Measurements from ENCODE around the gene TNFRSF13B. TPM values are rescaled to one million over a fixed set of nuclear protein-coding genes. Genes with fewer than 3 reads are reported as not detected.
"Not testable (repeated sequence)": the region's sequence is repeated elsewhere in the genome, so short reads cannot be mapped to it uniquely, and the experiment has no call there.

Gene TNFRSF13B
- total and polyA plus RNA-seq, 3 experiments from 2014 or later, result not detected

DNA sequence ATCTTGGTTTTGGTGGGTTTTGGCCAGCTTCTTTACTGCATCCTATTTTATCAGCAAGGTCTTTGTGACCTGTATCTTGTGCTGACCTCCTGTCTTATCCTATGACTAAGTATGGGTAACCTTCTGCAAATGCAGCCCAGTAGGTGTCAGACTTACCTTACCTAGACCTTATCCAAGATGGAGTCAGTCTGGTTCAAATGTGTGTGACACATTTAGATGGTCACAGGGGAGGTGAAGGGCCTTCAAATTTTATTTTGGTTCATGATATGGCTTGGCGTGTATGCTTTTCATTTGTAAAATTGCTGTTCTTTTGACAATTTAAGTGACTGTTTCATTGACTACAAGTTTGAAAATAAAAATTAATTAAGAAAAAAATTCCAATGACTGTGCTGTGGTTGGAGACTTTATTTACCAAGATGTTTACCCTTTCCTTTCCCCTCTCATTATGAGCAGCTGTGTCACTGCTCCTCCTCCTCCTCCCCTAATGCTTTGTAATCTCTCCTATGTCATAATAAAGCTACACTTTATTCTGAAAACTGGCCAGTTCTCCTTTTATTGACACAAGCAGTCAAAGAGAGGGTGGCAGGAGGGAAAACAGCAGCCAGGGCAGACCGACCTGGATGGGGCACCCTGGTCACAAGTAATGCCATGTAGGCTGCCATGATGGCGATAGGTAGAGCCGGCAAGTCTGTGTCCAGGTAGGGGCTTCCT, 49.4 kb downstream of the TNFRSF13B start:
- H3K36me3 Mint-ChIP-seq, result no peaks in the 10 kb centered on the region

DNA sequence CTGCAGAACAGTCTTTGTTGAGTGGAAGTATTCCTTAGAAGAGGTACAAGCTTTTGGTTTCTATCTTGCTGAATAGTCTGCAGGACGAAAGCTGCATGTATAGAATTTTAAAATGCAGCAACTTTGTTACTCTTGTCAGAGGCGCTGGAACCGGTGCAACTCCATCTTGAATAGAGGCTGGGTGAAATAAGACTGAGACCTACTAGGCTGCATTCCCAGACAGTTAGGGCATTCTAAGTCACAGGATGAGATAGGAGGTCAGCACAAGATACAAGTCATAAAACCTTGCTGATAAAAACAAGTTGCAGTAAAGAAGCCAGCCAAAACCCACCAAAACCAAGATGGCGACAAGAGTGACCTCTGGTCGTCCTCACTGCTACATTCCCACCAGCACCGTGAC, 50.5 kb downstream of the TNFRSF13B start:
- CTCF ChIA-PET; H3K4me3 Mint-ChIP-seq; H3K27ac Mint-ChIP-seq; DNase-seq; H3K9me3 Mint-ChIP-seq; H3K9me3 ChIP-seq (ENCODE audit: low read length); POLR2A ChIA-PET; H3K36me3 Mint-ChIP-seq; H3K27me3 ChIP-seq (ENCODE audit: insufficient read depth, low read length, poor library complexity, severe bottlenecking); H3K4me1 ChIP-seq (ENCODE audit: insufficient read depth, low read length); H3K4me3 ChIP-seq (ENCODE audit: low read length); H3K4me1 Mint-ChIP-seq; H3K36me3 ChIP-seq (ENCODE audit: insufficient read depth, low read length); H3K27me3 Mint-ChIP-seq; H3K27ac ChIP-seq (ENCODE audit: low read depth, low read length): not testable (repeated sequence)

More for the DNA sequence above, 49.4 kb downstream of the TNFRSF13B start:
- H3K4me3 Mint-ChIP-seq, result no peak overlapping the region
- POLR2A ChIA-PET, result no interaction called here
- no peak for DNase-seq
- no peak overlapping the region for H3K27ac Mint-ChIP-seq
- CTCF ChIA-PET, result interaction anchor here (0.9 kb wide), 2 partner anchors 68 to 69 kb away, joined by 3 to 4 read pairs; no protein-coding TSS in a partner anchor
- Histone ChIP-seq H3K27ac (ENCODE audit: low read depth, low read length) (no peak overlapping the region), H3K36me3 (ENCODE audit: insufficient read depth, low read length) (no peaks in the 10 kb centered on the region), H3K27me3 (ENCODE audit: insufficient read depth, low read length, poor library complexity, severe bottlenecking) (no peaks in the 10 kb centered on the region), H3K9me3 (ENCODE audit: low read length) (no peaks in the 10 kb centered on the region), H3K4me1 (ENCODE audit: insufficient read depth, low read length) (no peaks in the 10 kb centered on the region), H3K4me3 (ENCODE audit: low read length) (no peak overlapping the region)
- H3K9me3 Mint-ChIP-seq, result no peaks in the 10 kb centered on the region
- H3K27me3 Mint-ChIP-seq, result no peaks in the 10 kb centered on the region
- no peaks in the 10 kb centered on the region for H3K4me1 Mint-ChIP-seq

DNA sequence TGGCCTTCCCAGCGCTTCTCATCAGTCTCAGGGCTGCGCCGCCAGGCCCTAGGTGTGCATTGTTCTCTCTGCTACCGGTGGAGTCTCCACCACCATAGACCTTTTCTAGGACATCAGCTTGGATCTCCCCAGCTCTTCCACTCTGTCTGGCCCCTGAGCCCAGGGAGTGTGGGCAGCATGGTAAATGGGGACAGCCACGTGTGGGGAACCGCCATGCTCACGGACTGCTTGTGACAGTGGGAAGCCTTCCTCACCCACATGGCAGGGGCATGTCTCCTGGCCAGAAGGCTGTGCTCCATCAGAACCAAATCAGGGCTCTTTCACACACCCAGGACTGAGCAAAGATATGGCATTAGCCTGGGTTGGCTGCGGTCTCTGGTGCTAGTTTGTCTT, 51.3 kb downstream of the TNFRSF13B start:
- Histone ChIP-seq H3K9me3 (ENCODE audit: low read length) (no peaks in the 10 kb centered on the region), H3K27ac (ENCODE audit: low read depth, low read length) (no peak overlapping the region), H3K4me1 (ENCODE audit: insufficient read depth, low read length) (no peaks in the 10 kb centered on the region), H3K4me3 (ENCODE audit: low read length) (no peak overlapping the region), H3K27me3 (ENCODE audit: insufficient read depth, low read length, poor library complexity, severe bottlenecking) (no peaks in the 10 kb centered on the region), H3K36me3 (ENCODE audit: insufficient read depth, low read length) (no peaks in the 10 kb centered on the region)
- Mint-ChIP-seq H3K4me3 (no peak overlapping the region), H3K27ac (no peak overlapping the region), H3K27me3 (peaks cover 2 to 3% of the 10 kb centered on the region in 2 donors), H3K4me1 (no peaks in the 10 kb centered on the region), H3K9me3 (no peaks in the 10 kb centered on the region), H3K36me3 (no peaks in the 10 kb centered on the region)
- DNase-seq, result no peak
- ChIA-PET POLR2A (no interaction called here), CTCF (no interaction called here)

DNA sequence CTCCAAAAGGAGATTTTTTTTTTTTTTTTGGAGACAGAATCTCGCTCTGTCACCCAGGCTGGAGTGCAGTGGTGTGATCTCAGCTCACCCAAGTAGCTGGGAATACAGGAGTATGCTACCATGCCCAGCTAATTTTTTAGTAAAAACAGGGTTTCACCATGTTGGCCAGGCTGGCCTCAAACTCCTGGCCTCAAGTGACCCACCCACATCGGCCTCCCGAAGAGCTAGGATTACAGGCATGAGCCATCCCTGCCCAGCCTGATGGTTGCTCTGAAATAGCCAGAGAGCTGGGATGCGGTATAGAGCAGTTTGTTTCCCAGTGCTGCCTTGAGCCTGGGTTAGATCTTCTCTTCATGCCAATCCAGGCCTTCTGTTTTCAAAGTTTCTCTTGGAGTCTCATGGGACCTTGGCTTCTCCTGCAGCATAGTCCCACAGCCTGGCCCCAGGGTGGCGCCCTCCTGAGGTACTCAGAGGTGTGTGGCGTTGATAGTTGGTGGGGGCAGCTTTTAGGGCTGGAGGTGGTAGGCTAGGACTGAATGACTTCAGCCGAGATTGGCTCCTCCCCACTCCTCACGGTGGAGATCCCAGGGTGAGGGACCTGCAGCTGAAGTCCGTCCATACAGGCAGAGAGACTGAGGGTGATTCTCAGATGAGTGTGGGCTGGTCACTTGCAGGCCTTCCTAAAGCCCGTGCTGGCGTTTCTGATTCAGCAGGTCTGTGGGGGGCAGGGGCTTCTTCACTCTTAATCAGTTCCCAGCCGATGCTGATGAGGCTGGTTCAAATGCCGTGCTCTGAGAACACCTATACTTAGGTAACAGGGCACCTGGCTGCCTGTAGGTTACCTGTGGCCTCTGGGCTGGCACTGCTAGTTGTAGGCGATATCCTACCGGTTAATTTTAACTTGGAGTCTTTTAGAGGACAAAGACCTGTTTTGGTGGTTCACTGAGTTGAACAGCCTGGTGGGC, 52.0 kb downstream of the TNFRSF13B start:
- CTCF ChIA-PET, result no interaction called here
- peak in 1 of 5 donors; percentile 30 for DNase-seq
- H3K4me1 ChIP-seq (ENCODE audit: insufficient read depth, low read length), result no peaks in the 10 kb centered on the region

DNA sequence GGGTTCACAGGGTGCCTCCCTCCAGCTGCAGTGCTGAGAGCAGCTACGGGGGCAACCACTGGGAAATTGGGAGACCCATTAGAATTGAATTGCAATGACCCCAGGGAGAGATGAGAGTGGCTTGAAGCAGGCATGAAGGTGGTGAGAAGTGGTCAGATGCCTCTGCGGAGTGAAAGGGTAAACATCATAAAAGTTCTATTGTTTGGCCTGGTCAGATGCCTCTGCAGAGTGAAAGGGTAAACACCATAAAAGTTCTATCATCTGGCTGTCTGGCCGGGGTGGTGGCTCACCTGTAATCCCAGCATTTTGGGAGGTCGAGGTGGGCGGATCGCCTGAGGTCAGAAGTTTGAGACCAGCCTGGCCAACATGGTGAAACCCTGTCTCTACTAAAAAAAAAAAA, 53.5 kb downstream of the TNFRSF13B start:
- Histone ChIP-seq H3K36me3 (ENCODE audit: insufficient read depth, low read length) (no peaks in the 10 kb centered on the region), H3K9me3 (ENCODE audit: low read length) (no peaks in the 10 kb centered on the region), H3K27ac (ENCODE audit: low read depth, low read length) (no peak overlapping the region), H3K4me1 (ENCODE audit: insufficient read depth, low read length) (no peaks in the 10 kb centered on the region), H3K4me3 (ENCODE audit: low read length) (no peak overlapping the region), H3K27me3 (ENCODE audit: insufficient read depth, low read length, poor library complexity, severe bottlenecking) (no peaks in the 10 kb centered on the region)
- H3K9me3 Mint-ChIP-seq, result no peaks in the 10 kb centered on the region
- no peak overlapping the region for H3K4me3 Mint-ChIP-seq
- CTCF ChIA-PET, result no interaction called here
- H3K27ac Mint-ChIP-seq, result no peak overlapping the region
- no peak for DNase-seq
- no peaks in the 10 kb centered on the region for H3K4me1 Mint-ChIP-seq
- POLR2A ChIA-PET, result no interaction called here
- no peaks in the 10 kb centered on the region for H3K36me3 Mint-ChIP-seq
- H3K27me3 Mint-ChIP-seq, result peaks cover 4 to 17% of the 10 kb centered on the region in 2 donors

More for the DNA sequence above, 52.0 kb downstream of the TNFRSF13B start:
- Mint-ChIP-seq H3K36me3 (no peaks in the 10 kb centered on the region), H3K27ac (no peak overlapping the region), H3K27me3 (peaks cover 4% of the 10 kb centered on the region in 2 donors), H3K4me3 (no peak overlapping the region), H3K9me3 (no peaks in the 10 kb centered on the region), H3K4me1 (no peaks in the 10 kb centered on the region)
- Histone ChIP-seq H3K27me3 (ENCODE audit: insufficient read depth, low read length, poor library complexity, severe bottlenecking) (no peaks in the 10 kb centered on the region), H3K36me3 (ENCODE audit: insufficient read depth, low read length) (no peaks in the 10 kb centered on the region), H3K4me3 (ENCODE audit: low read length) (no peak overlapping the region), H3K9me3 (ENCODE audit: low read length) (no peaks in the 10 kb centered on the region), H3K27ac (ENCODE audit: low read depth, low read length) (no peak overlapping the region)
- POLR2A ChIA-PET, result interaction anchor here (0.6 kb wide), 1 partner anchor 686 kb away, joined by 4 read pairs; no protein-coding TSS in a partner anchor

DNA sequence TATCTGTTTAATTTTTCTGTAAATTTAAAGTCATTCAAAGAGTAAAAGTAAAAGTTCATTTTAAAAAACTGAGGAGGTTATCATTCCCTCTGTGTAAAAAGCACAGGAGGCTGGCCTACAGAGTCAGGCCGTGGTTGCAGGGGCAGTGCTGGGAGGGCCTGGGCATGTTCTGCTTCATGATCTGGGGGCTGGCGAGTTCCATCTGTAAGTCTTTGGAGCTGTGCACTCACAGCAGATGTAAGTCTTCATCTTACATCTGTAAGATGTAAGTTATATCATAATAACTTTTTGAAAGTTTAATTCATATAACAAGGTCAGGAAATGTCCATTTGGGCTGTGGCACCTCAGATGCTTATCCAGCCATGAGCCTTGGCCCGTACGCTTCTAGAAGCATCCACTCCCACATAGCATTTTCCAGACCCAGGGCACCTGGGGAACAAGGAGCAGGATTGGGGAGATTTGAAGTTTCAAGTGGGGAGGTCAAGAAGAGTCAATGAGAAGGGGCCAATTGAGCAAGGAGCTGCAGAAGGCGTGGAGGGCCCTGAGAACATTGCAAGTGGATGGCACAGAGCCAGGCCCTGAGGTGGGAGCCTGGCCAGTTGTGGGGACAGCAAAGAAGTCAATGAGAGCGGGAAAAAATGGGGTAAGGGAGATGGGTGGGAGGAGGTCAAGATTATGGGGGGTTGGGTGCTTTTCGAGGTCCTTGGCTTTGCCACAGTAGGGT, 54.1 kb downstream of the TNFRSF13B start:
- no peaks in the 10 kb centered on the region for H3K36me3 ChIP-seq (ENCODE audit: insufficient read depth, low read length)
- CTCF ChIA-PET, result no interaction called here
- H3K4me3 Mint-ChIP-seq, result no peak overlapping the region
- no peaks in the 10 kb centered on the region for H3K9me3 ChIP-seq (ENCODE audit: low read length)
- H3K9me3 Mint-ChIP-seq, result no peaks in the 10 kb centered on the region
- POLR2A ChIA-PET, result no interaction called here
- no peaks in the 10 kb centered on the region for H3K4me1 Mint-ChIP-seq
- peaks cover 8 to 22% of the 10 kb centered on the region in 2 donors for H3K27me3 Mint-ChIP-seq
- DNase-seq, result no peak
- H3K4me3 ChIP-seq (ENCODE audit: low read length), result no peak overlapping the region
- H3K27ac Mint-ChIP-seq, result peak overlapping the region in 1 of 8 donors; percentile 25
- peaks cover under 1% of the 10 kb centered on the region for H3K4me1 ChIP-seq (ENCODE audit: insufficient read depth, low read length)
- no peaks in the 10 kb centered on the region for H3K27me3 ChIP-seq (ENCODE audit: insufficient read depth, low read length, poor library complexity, severe bottlenecking)
- H3K36me3 Mint-ChIP-seq, result no peaks in the 10 kb centered on the region
- H3K27ac ChIP-seq (ENCODE audit: low read depth, low read length), result no peak overlapping the region

DNA sequence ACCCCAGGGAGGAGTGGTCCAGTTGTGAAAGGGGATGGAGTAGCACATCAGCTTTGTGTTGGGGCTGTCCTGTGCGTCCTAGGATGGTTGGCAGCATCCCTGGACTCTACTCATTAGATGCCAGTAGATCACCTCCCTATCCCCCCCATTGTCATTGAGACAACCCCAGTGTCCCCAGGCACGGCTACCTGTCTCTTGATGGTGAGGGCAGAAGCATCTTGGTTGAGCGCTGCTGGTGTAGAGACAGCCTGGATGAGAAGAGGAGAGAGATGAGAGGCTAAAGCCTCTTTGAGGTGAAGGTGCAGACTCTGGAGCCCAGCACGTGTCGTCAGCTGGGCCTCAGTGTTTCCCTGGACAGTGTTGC, 55.4 kb downstream of the TNFRSF13B start:
- no peaks in the 10 kb centered on the region for H3K9me3 Mint-ChIP-seq
- Histone ChIP-seq H3K9me3 (ENCODE audit: low read length) (no peaks in the 10 kb centered on the region), H3K4me3 (ENCODE audit: low read length) (no peak overlapping the region), H3K4me1 (ENCODE audit: insufficient read depth, low read length) (peaks cover 11% of the 10 kb centered on the region), H3K27me3 (ENCODE audit: insufficient read depth, low read length, poor library complexity, severe bottlenecking) (no peaks in the 10 kb centered on the region), H3K27ac (ENCODE audit: low read depth, low read length) (no peak overlapping the region), H3K36me3 (ENCODE audit: insufficient read depth, low read length) (no peaks in the 10 kb centered on the region)
- no peaks in the 10 kb centered on the region for H3K4me1 Mint-ChIP-seq
- no peaks in the 10 kb centered on the region for H3K36me3 Mint-ChIP-seq
- no peak for DNase-seq
- CTCF ChIA-PET, result no interaction called here
- peaks cover 14 to 29% of the 10 kb centered on the region in 2 donors for H3K27me3 Mint-ChIP-seq
- H3K4me3 Mint-ChIP-seq, result no peak overlapping the region
- H3K27ac Mint-ChIP-seq, result no peak overlapping the region
- POLR2A ChIA-PET, result interaction anchor here (0.5 kb wide), 1 partner anchor 351 kb away, joined by 7 read pairs; no protein-coding TSS in a partner anchor

Measured in CD8-positive, alpha-beta memory T cell (primary cell).